Neural progenitor cell (in vitro differentiated cells): ENCODE data around the gene BTG4. TPM values are rescaled to one million over a fixed set of nuclear protein-coding genes. Genes with fewer than 3 reads are reported as not detected.

Source experiments
- DNase-seq: peaks from one replicate; pipeline ENCODE4 v3.0.0-alpha.2; 2016; ENCODE audit warnings: low spot score
- H2AFZ ChIP-seq: fragments of 200-600 bp; sonication (generic); replicated peaks from 2 replicates; pipeline ENCODE4 v1.6.1; 2016; ENCODE audit warnings: antibody characterized with exemption
- H3F3A ChIP-seq: fragments of 200-600 bp; sonication (generic); 2 replicates; pipeline ENCODE4 v1.6.1; 2016; ENCODE audit warnings: antibody characterized with exemption, low read depth
- H3K27ac ChIP-seq: fragments of 200-600 bp; sonication (generic); 2 replicates; pipeline ENCODE4 v1.5.1; 2016; ENCODE audit warnings: mild to moderate bottlenecking
- H3K27me3 ChIP-seq: fragments of 200-600 bp; sonication (generic); 2 replicates; pipeline ENCODE4 v1.6.1; 2016; ENCODE audit warnings: mild to moderate bottlenecking, moderate library complexity
- H3K36me3 ChIP-seq: fragments of 200-600 bp; sonication (generic); 2 replicates; pipeline ENCODE4 v1.5.1; 2016
- H3K4me1 ChIP-seq: fragments of 200-600 bp; sonication (generic); 2 replicates; pipeline ENCODE4 v1.6.1; 2016; ENCODE audit warnings: mixed run types
- H3K4me2 ChIP-seq: fragments of 200-600 bp; sonication (generic); 2 replicates; pipeline ENCODE4 v1.6.1; 2016
- H3K4me3 ChIP-seq: fragments of 200-600 bp; sonication (generic); 2 replicates; pipeline ENCODE4 v1.5.1; 2016
- H3K79me2 ChIP-seq: fragments of 200-600 bp; sonication (generic); 2 replicates; pipeline ENCODE4 v1.6.1; 2016; ENCODE audit warnings: low read depth
- H3K9ac ChIP-seq: fragments of 200-600 bp; sonication (generic); 2 replicates; pipeline ENCODE4 v1.6.1; 2016
- H3K9me3 ChIP-seq: fragments of 200-600 bp; sonication (generic); 2 replicates; pipeline ENCODE4 v1.5.1; 2016; ENCODE audit warnings: low read depth
- H4K20me1 ChIP-seq: fragments of 200-600 bp; sonication (generic); 2 replicates; pipeline ENCODE4 v1.6.1; 2016; ENCODE audit warnings: low read depth
- H3K27ac Mint-ChIP-seq: 3 replicates; pipeline ENCODE4 v1.8.0; 2021; ENCODE audit warnings: mixed read lengths
- H3K27me3 Mint-ChIP-seq: 2 replicates; pipeline ENCODE4 v1.8.0; 2022; ENCODE audit warnings: low read depth, mild to moderate bottlenecking, inconsistent platforms, moderate library complexity, mixed read lengths; ENCODE audit not compliant: insufficient read depth
- H3K36me3 Mint-ChIP-seq: 3 replicates; pipeline ENCODE4 v1.8.0; 2021; ENCODE audit warnings: mixed read lengths
- H3K4me1 Mint-ChIP-seq: 3 replicates; pipeline ENCODE4 v1.8.0; 2021; ENCODE audit warnings: mixed read lengths
- H3K4me3 Mint-ChIP-seq: 3 replicates; pipeline ENCODE4 v1.8.0; 2021; ENCODE audit warnings: mild to moderate bottlenecking, moderate library complexity, mixed read lengths
- H3K9me3 Mint-ChIP-seq: 3 replicates; pipeline ENCODE4 v1.8.0; 2020; ENCODE audit warnings: mixed read lengths
- EZH2 ChIP-seq: fragments of 200-600 bp; sonication (generic); IDR thresholded peaks from 2 replicates; pipeline ENCODE4 v1.6.1; 2017; ENCODE audit warnings: antibody characterized with exemption, mild to moderate bottlenecking, moderate library complexity
- EZH2phosphoT487 ChIP-seq: fragments of 200-600 bp; sonication (generic); IDR thresholded peaks from 2 replicates; pipeline ENCODE4 v1.6.1; 2017; ENCODE audit warnings: antibody characterized with exemption
- total RNA-seq: library from RNA; depleted of rRNA; stranded (reverse); fragments of >200 nt; gene quantifications from 2 replicates; pipeline ENCODE4 v1.2.3, GENCODE V29; 2015; ENCODE audit warnings: low replicate concordance
- TF ChIP-seq, protein P1 (sequence below): fragments of 200-600 bp; sonication (generic); IDR thresholded peaks from 2 replicates; pipeline ENCODE4 v1.5.1; 2017; ENCODE audit warnings: antibody characterized with exemption, mild to moderate bottlenecking

The BTG4 gene
- total RNA-seq, 1 donor from 2014 or later = not detected

DNA sequence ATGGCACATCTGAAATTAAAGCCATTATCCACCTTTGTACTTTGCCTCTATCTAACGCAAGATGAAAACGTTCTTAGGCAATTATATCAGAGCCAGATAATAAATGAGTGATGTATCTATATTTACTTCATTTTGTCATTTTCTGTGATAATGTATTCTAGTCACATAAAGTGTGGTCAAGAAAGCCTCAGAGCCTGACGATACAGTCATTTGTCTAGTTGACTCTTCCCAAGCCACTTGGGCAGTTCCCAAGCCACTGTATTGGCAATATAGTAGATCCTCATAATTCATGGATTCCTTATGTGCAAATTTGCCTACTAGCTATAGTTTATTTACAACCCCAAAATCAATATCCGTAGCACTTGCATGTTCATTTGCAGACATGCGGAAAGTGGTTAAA is 10.2 kb upstream of the BTG4 start:
- H3K79me2 ChIP-seq = no peaks in the 10 kb centered on the region
- H2AFZ ChIP-seq = no peak overlapping the region
- Mint-ChIP-seq H3K36me3 (no peaks in the 10 kb centered on the region), H3K4me1 (no peaks in the 10 kb centered on the region), H3K4me3 (no peak overlapping the region), H3K9me3 (no peaks in the 10 kb centered on the region), H3K27me3 (no peaks in the 10 kb centered on the region), H3K27ac (no peak overlapping the region)
- no peak for TF ChIP-seq EZH2phosphoT487
- TF ChIP-seq, protein P1, sequence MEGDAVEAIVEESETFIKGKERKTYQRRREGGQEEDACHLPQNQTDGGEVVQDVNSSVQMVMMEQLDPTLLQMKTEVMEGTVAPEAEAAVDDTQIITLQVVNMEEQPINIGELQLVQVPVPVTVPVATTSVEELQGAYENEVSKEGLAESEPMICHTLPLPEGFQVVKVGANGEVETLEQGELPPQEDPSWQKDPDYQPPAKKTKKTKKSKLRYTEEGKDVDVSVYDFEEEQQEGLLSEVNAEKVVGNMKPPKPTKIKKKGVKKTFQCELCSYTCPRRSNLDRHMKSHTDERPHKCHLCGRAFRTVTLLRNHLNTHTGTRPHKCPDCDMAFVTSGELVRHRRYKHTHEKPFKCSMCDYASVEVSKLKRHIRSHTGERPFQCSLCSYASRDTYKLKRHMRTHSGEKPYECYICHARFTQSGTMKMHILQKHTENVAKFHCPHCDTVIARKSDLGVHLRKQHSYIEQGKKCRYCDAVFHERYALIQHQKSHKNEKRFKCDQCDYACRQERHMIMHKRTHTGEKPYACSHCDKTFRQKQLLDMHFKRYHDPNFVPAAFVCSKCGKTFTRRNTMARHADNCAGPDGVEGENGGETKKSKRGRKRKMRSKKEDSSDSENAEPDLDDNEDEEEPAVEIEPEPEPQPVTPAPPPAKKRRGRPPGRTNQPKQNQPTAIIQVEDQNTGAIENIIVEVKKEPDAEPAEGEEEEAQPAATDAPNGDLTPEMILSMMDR = no peak
- no peak for TF ChIP-seq EZH2
- no peaks in the 10 kb centered on the region for H3F3A ChIP-seq
- no peaks in the 10 kb centered on the region for H3K27me3 ChIP-seq
- no peaks in the 10 kb centered on the region for H4K20me1 ChIP-seq
- H3K27ac ChIP-seq = no peak overlapping the region
- H3K4me1 ChIP-seq = no peaks in the 10 kb centered on the region
- H3K9me3 ChIP-seq = no peaks in the 10 kb centered on the region
- DNase-seq = no peak
- H3K9ac ChIP-seq = no peak overlapping the region
- no peak overlapping the region for H3K4me2 ChIP-seq
- no peak overlapping the region for H3K4me3 ChIP-seq
- no peaks in the 10 kb centered on the region for H3K36me3 ChIP-seq

DNA sequence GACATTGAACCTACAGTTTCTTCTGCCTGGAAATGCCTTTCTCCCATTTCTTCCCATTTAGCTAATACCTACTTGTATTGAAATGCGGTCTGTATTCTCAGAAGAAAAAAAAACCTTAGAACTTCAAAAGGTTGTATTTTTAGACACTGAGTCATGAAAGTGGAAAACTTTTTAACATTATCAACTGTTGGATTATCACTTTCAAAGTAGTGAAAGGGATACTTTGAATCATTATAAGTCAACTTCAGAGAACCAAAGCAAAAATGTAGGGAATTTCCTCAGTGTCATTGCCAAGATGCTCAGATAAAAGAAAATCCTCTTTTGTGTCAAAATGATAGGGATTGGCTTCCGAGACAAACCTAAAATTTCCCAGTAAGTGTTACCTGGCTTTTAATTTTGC is 8.9 kb upstream of the BTG4 start:
- TF ChIP-seq EZH2 (no peak), EZH2phosphoT487 (no peak)
- TF ChIP-seq, protein P1 = no peak
- Histone ChIP-seq H2AFZ (no peak overlapping the region), H3K9me3 (no peaks in the 10 kb centered on the region), H3K4me1 (no peaks in the 10 kb centered on the region), H4K20me1 (no peaks in the 10 kb centered on the region), H3K4me2 (no peak overlapping the region), H3K4me3 (no peak overlapping the region), H3K79me2 (no peaks in the 10 kb centered on the region), H3K27me3 (no peaks in the 10 kb centered on the region), H3K36me3 (no peaks in the 10 kb centered on the region), H3K27ac (no peak overlapping the region), H3K9ac (no peak overlapping the region), H3F3A (no peaks in the 10 kb centered on the region)
- Mint-ChIP-seq H3K4me3 (no peak overlapping the region), H3K27me3 (no peaks in the 10 kb centered on the region), H3K27ac (no peak overlapping the region), H3K9me3 (no peaks in the 10 kb centered on the region), H3K36me3 (no peaks in the 10 kb centered on the region), H3K4me1 (no peaks in the 10 kb centered on the region)
- DNase-seq = no peak

DNA sequence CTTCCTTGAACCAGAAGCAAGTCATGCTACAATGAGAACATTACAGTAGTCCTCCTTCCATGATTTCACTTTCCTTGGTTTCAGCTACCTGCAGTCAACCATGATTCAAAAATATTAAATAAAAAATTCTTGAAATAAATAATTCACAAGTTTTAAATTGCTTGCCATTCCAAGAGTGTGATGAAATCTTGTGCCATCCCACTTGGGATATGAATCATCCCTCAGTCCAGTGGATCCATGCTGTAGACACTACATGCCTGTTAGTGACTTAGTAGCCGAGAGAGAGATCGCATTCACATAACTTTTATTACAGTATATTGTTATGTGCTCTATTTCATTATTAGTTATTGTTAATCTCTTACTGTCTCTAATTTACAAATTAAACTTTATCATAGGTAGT is 8.4 kb upstream of the BTG4 start:
- H3K9me3 Mint-ChIP-seq = no peaks in the 10 kb centered on the region
- Histone ChIP-seq H4K20me1 (peaks cover under 1% of the 10 kb centered on the region), H3K9me3 (no peaks in the 10 kb centered on the region), H3K36me3 (no peaks in the 10 kb centered on the region), H3K79me2 (no peaks in the 10 kb centered on the region), H3K4me1 (peaks cover 4% of the 10 kb centered on the region), H3K4me2 (no peak overlapping the region), H3K27me3 (no peaks in the 10 kb centered on the region), H3K27ac (no peak overlapping the region), H3F3A (peaks cover 4% of the 10 kb centered on the region), H3K4me3 (no peak overlapping the region), H2AFZ (no peak overlapping the region), H3K9ac (no peak overlapping the region)
- no peaks in the 10 kb centered on the region for H3K27me3 Mint-ChIP-seq
- H3K27ac Mint-ChIP-seq = no peak overlapping the region
- no peaks in the 10 kb centered on the region for H3K36me3 Mint-ChIP-seq
- no peaks in the 10 kb centered on the region for H3K4me1 Mint-ChIP-seq
- no peak for DNase-seq
- TF ChIP-seq EZH2phosphoT487 = no peak
- TF ChIP-seq EZH2 = no peak
- TF ChIP-seq, protein P1 = no peak
- no peak overlapping the region for H3K4me3 Mint-ChIP-seq

DNA sequence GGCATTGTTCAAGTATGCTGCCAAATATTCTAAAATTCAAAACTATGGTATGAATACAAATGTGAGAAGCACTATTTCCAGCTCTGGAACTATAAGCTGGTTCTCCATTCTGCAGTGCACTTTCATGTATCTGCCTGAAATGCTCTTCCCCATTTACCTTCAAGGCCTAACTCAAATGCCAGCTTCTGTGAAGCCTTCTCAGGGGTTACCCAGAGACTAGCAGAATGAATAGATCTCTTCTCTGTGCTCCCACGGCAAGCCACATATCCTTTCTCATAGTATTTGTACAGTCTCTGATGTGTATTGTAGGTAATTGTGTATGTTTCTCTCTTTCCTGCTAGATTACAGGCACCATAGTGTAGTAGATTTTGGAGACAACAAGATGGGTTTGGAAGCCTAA is 6.5 kb upstream of the BTG4 start:
- no peak for DNase-seq
- Histone ChIP-seq H3K79me2 (no peaks in the 10 kb centered on the region), H3F3A (peaks cover 14% of the 10 kb centered on the region), H3K4me3 (no peak overlapping the region), H3K27me3 (peaks cover 19% of the 10 kb centered on the region), H4K20me1 (peaks cover 15% of the 10 kb centered on the region), H3K9me3 (no peaks in the 10 kb centered on the region), H3K27ac (no peak overlapping the region), H3K4me1 (peaks cover 12% of the 10 kb centered on the region), H3K36me3 (no peaks in the 10 kb centered on the region), H2AFZ (no peak overlapping the region), H3K4me2 (no peak overlapping the region), H3K9ac (no peak overlapping the region)
- TF ChIP-seq, protein P1 = no peak
- TF ChIP-seq EZH2phosphoT487 (no peak), EZH2 (no peak)
- Mint-ChIP-seq H3K4me3 (no peak overlapping the region), H3K36me3 (no peaks in the 10 kb centered on the region), H3K27ac (no peak overlapping the region), H3K4me1 (peaks cover 13% of the 10 kb centered on the region), H3K27me3 (peaks cover 11% of the 10 kb centered on the region), H3K9me3 (no peaks in the 10 kb centered on the region)
